Ascending aorta (tissue), 2 donors: Measurements from ENCODE around the gene MSN. TPM values are rescaled to one million over a fixed set of nuclear protein-coding genes. Genes with fewer than 3 reads are reported as not detected.
"Not testable (repeated sequence)": the region's sequence is repeated elsewhere in the genome, so short reads cannot be mapped to it uniquely, and the experiment has no call there.

Experiments
- DNase-seq, 2 donors: peaks; one replicate each; pipeline ENCODE4 v3.0.0-alpha.2; 2019; ENCODE audit warnings: low spot score in 2 of 2
- H3K27ac ChIP-seq, 2 donors: fragments of 200-600 bp; sonication (generic); one replicate each; pipeline ENCODE4 v1.5.1; 2016 to 2017; ENCODE audit warnings: mild to moderate bottlenecking in 1 of 2
- H3K27me3 ChIP-seq: fragments of 200-600 bp; sonication (generic); one replicate; pipeline ENCODE4 v1.5.1; 2017
- H3K36me3 ChIP-seq, 2 donors: fragments of 200-600 bp; sonication (generic); one replicate each; pipeline ENCODE4 v1.5.1; 2016
- H3K4me1 ChIP-seq, 2 donors: fragments of 200-600 bp; sonication (generic); one replicate each; pipeline ENCODE4 v1.5.1; 2016 to 2017; ENCODE audit warnings: mild to moderate bottlenecking in 1 of 2
- H3K4me3 ChIP-seq, 2 donors: fragments of 200-600 bp; sonication (generic); one replicate each; pipeline ENCODE4 v1.5.1; 2016 to 2017; ENCODE audit warnings: mild to moderate bottlenecking in 1 of 2
- H3K9me3 ChIP-seq, 2 donors: fragments of 200-600 bp; sonication (generic); one replicate each; pipeline ENCODE4 v1.5.1; 2016
- intact Hi-C: fragments of 100-400 bp; cut with DNase I; formaldehyde crosslinking; loops from one replicate; pipeline ENCODE4 v1.15.1; 2023
- total RNA-seq: library from RNA; depleted of rRNA; stranded (reverse); fragments of >200 nt; gene quantifications from one replicate; pipeline ENCODE4 v1.1.0, GENCODE V29; 2016
- TF ChIP-seq, protein P1 (sequence below), 3 experiments: fragments of 200-600 bp in 2 of 3; fragments of 450-650 bp in 1 of 3; sonication (generic) in 2 of 3; IDR thresholded peaks; one replicate each; pipeline ENCODE4 v1.5.1; 2016 to 2019; ENCODE audit warnings: antibody characterized with exemption in 3 of 3, mild to moderate bottlenecking in 1 of 3, moderate library complexity in 1 of 3

MSN gene
- total RNA-seq, 1 donor from 2014 or later, result 338 TPM

DNA sequence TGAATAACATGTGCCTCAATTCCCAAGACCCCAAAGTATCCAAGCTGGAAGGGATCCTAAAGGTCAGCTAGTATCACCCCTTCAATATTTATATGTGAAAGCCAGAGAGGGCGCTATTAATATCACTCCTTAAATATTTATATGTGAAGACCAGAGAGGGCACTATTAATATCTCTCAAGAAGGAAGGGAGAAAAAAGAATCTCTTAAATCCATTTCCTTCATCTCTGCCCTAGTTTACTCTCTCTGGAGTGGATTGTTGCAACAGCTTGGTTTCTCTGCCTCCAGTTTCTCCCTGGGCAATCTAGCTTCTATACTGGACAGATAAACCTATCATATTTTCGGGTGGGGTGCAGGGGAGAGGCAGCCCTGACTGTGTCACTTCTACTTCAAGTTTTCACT, 31.6 kb upstream of the MSN start:
- H3K27me3 ChIP-seq, result no peaks in the 10 kb centered on the region
- TF ChIP-seq, protein P1, sequence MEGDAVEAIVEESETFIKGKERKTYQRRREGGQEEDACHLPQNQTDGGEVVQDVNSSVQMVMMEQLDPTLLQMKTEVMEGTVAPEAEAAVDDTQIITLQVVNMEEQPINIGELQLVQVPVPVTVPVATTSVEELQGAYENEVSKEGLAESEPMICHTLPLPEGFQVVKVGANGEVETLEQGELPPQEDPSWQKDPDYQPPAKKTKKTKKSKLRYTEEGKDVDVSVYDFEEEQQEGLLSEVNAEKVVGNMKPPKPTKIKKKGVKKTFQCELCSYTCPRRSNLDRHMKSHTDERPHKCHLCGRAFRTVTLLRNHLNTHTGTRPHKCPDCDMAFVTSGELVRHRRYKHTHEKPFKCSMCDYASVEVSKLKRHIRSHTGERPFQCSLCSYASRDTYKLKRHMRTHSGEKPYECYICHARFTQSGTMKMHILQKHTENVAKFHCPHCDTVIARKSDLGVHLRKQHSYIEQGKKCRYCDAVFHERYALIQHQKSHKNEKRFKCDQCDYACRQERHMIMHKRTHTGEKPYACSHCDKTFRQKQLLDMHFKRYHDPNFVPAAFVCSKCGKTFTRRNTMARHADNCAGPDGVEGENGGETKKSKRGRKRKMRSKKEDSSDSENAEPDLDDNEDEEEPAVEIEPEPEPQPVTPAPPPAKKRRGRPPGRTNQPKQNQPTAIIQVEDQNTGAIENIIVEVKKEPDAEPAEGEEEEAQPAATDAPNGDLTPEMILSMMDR (IDR thresholded peaks at IDR 0.05), result no peak
- no peaks in the 10 kb centered on the region for H3K9me3 ChIP-seq
- intact Hi-C loops, result no loop called here
- H3K27ac ChIP-seq, result peak overlapping the region; percentile 74 to 76
- no peak for DNase-seq
- peaks cover 3 to 8% of the 10 kb centered on the region in 2 donors for H3K4me1 ChIP-seq
- H3K4me3 ChIP-seq, result no peak overlapping the region
- H3K36me3 ChIP-seq, result no peaks in the 10 kb centered on the region

GRCh38 chrX:65636261-65636660, 31.2 kb upstream of the MSN start:
- H3K4me1 ChIP-seq, H3K4me3 ChIP-seq, H3K36me3 ChIP-seq, DNase-seq, H3K27me3 ChIP-seq, H3K9me3 ChIP-seq, intact Hi-C loops: not testable (repeated sequence)
- peak overlapping the region; percentile 74 to 76 for H3K27ac ChIP-seq

DNA sequence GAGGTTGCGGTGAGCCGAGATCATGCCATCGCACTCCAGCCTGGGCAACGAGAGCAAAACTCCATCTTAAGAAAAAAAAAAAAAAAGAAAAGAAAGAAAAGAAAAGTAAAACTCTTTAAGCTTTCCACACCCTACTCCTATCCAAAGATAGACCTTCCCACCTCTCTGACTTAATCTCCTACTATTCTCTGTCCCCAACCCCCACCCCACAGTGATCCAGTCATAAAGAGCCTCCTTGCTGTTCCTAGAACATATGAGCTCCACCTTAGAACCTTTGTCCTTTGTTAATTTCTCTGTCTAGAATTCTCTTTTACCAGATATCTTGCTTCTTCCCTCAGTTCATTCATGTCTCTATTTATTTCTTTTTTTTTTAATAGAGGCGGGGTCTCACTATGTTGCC, 30.1 kb upstream of the MSN start:
- Histone ChIP-seq H3K27ac (no peak overlapping the region), H3K9me3 (no peaks in the 10 kb centered on the region), H3K36me3 (no peaks in the 10 kb centered on the region), H3K27me3 (no peaks in the 10 kb centered on the region), H3K4me3 (no peak overlapping the region), H3K4me1 (peaks cover 3 to 8% of the 10 kb centered on the region in 2 donors)
- DNase-seq, result no peak
- TF ChIP-seq, protein P1 (IDR thresholded peaks at IDR 0.05), result no peak
- intact Hi-C loops, result no loop called here

- intact Hi-C loops, result loop anchor here (1.0 kb wide), 1 partner anchor 42 kb away; no protein-coding TSS in a partner anchor
- DNase-seq, result no peak
Observed at GRCh38 chrX:65642914-65643491, 24.5 kb upstream of the MSN start.

DNA sequence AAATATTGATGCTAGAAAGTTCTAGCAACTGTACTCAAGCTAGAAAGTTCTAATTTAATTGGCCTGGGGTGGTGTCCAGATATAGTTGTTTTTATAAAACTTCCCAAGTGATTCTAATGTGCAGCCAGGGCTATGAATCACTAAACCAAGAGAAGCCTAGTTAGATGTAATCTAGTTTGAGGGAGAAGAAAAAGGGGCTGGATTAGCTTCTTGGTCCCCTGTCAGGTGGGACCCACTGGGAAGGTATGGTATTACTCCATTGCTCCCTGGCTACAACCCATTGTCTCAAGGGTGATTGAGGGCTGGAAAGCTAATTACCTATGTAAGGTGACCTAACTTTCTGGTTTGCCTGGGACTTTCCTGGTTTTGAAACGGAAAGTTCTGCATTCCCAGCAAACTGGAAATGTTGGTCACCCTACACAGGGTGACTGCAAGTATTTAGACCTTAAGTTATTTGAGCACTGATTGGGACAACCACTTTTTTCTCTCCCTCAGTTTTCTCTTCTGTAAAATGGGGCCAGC, 23.9 kb upstream of the MSN start:
- H3K4me1 ChIP-seq, result peaks cover 0 to 29% of the 10 kb centered on the region in 2 donors
- TF ChIP-seq, protein P1 (IDR thresholded peaks at IDR 0.05), result no peak
- no peaks in the 10 kb centered on the region for H3K36me3 ChIP-seq
- no peak for DNase-seq
- H3K27me3 ChIP-seq, result no peaks in the 10 kb centered on the region
- no peak overlapping the region for H3K4me3 ChIP-seq
- H3K9me3 ChIP-seq, result no peaks in the 10 kb centered on the region
- intact Hi-C loops, result loop anchor here (1.0 to 2.0 kb wide), 3 partner anchors 35 to 63 kb away; no protein-coding TSS in a partner anchor
- H3K27ac ChIP-seq, result peak overlapping the region; percentile 78 to 80

More at GRCh38 chrX:65642914-65643491, 24.5 kb upstream of the MSN start:
- Histone ChIP-seq H3K4me1 (peaks cover 0 to 29% of the 10 kb centered on the region in 2 donors), H3K27me3 (no peaks in the 10 kb centered on the region), H3K36me3 (no peaks in the 10 kb centered on the region), H3K4me3 (no peak overlapping the region), H3K9me3 (no peaks in the 10 kb centered on the region), H3K27ac (peak overlapping the region; percentile 78 to 80)
- TF ChIP-seq, protein P1 (IDR thresholded peaks at IDR 0.05), result no peak

DNA sequence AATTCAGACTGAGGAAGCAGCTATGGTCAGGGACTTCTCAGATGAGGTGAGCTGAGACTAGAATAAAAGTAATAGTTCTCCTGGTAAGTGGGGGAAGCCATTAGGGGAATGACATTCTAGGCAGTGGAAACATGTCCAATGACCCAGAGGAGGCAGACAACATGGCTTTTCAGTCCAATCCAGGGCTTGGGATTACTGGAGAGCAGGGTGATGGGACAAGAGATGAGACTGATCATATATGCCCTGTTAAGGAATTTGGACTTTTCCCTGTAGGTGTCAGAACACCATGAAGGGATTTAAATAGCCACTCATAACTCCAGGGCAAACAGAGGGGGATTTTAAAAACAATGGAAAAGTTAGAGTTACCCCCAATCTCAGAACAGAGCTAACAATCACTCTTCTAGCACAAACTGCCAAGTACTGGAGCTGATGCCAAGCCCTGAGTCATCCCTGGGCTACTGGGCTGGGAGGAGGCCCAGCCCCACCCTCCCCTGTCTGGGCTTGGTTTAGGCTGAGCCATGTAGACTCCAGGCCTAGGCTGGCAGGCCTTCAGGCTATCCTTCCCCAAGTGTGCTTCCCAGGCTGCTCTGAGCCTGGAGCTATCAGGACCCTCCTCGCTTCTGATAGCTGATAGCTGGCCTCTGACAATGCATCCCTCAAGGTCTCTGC, 22.7 kb upstream of the MSN start:
- Histone ChIP-seq H3K27me3 (no peaks in the 10 kb centered on the region), H3K27ac (peak overlapping the region; percentile 78 to 80), H3K4me1 (peaks cover 0 to 29% of the 10 kb centered on the region in 2 donors), H3K36me3 (no peaks in the 10 kb centered on the region), H3K9me3 (no peaks in the 10 kb centered on the region), H3K4me3 (no peak overlapping the region)
- intact Hi-C loops, result loop anchor here (1.0 to 2.0 kb wide), 3 partner anchors 23 to 62 kb away; partner anchors contain the start of gene MSN
- TF ChIP-seq, protein P1 (IDR thresholded peaks at IDR 0.05), result no peak
- DNase-seq, result peak; percentile 83 to 95
